GM12878 (cell line): ENCODE data around the gene GALNT9. TPM values are rescaled to one million over a fixed set of nuclear protein-coding genes. Genes with fewer than 3 reads are reported as not detected.

Experiments used
- ATAC-seq: fragments of 200-7000 bp; cut with Tn5 transposase; 3 replicates; pipeline ENCODE4 v1.9.1; 2020; ENCODE audit warnings: mild to moderate bottlenecking, moderate library complexity
- BruUV-seq: library from RNA; stranded (reverse); fragments of 400-500 nt; replicated peaks from 2 replicates; lab custom pipeline; 2021; lab: Mats Ljungman, UMichigan
- CTCF ChIA-PET: fragments of 300-600 bp; sonication (Branson Sonifier 250); formaldehyde crosslinking; extraction: SDS; loops from one replicate; lab custom pipeline; 2021; ENCODE audit warnings: inconsistent platforms; lab: Yijun Ruan, JAX
- POLR2A ChIA-PET: fragments of 350-600 bp; formaldehyde crosslinking; extraction: SDS; loops from one replicate; lab custom pipeline; 2021; ENCODE audit warnings: inconsistent platforms; lab: Charles Lee
- RAD21 ChIA-PET: fragments of 300-600 bp; sonication (Branson Sonifier 250); formaldehyde crosslinking; loops from one replicate; lab custom pipeline; 2023; ENCODE audit warnings: antibody characterized with exemption; ENCODE audit not compliant: unreplicated experiment; lab: Charles Lee
- SMC1A ChIA-PET: fragments of 300-600 bp; sonication (Branson Sonifier 250); formaldehyde crosslinking; loops from one replicate; lab custom pipeline; 2023; ENCODE audit not compliant: unreplicated experiment, uncharacterized antibody; lab: Charles Lee
- DNase-seq: peaks from one replicate; pipeline ENCODE4 v3.0.0-alpha.2; 2011; ENCODE audit warnings: low read depth, low spot score
- FAIRE-seq: peaks from 3 replicates; lab custom pipeline; 2011; peaks lifted over from hg19 to GRCh38; lab: Jason Lieb, UNC
- H2AFZ ChIP-seq: 2 replicates; pipeline ENCODE4 v1.6.0; 2011; ENCODE audit warnings: low read depth, low read length, control low read depth; ENCODE audit not compliant: control insufficient read depth
- H3K27ac ChIP-seq: 2 replicates; pipeline ENCODE4 v1.5.1; 2011; ENCODE audit warnings: control low read depth; ENCODE audit not compliant: control insufficient read depth, insufficient read depth
- H3K27me3 ChIP-seq, 2 experiments: replicated peaks in 1 of 2; 2 replicates each; pipeline versions ENCODE4 v1.6.0 to v1.6.1; 2011; ENCODE audit warnings: low read length in 1 of 2; ENCODE audit not compliant: control insufficient read depth in 2 of 2, insufficient read depth in 2 of 2
- H3K36me3 ChIP-seq, 2 experiments: 2 replicates each; pipeline ENCODE4 v1.5.1; 2011; ENCODE audit warnings: low read length in 1 of 2; ENCODE audit not compliant: control insufficient read depth in 2 of 2, insufficient read depth in 2 of 2
- H3K4me1 ChIP-seq: 2 replicates; pipeline ENCODE4 v1.6.1; 2011; ENCODE audit warnings: mild to moderate bottlenecking, low read length, moderate library complexity, mixed read lengths; ENCODE audit not compliant: control insufficient read depth, insufficient read depth
- H3K4me2 ChIP-seq: 2 replicates; pipeline ENCODE4 v1.6.0; 2011; ENCODE audit warnings: control low read depth; ENCODE audit not compliant: control insufficient read depth, insufficient read depth
- H3K4me3 ChIP-seq: fragments of 200-600 bp; sonication (generic); 2 replicates; pipeline ENCODE4 v1.5.1; 2016
- H3K79me2 ChIP-seq: 2 replicates; pipeline ENCODE4 v1.6.0; 2011; ENCODE audit warnings: low read length; ENCODE audit not compliant: control insufficient read depth, insufficient read depth
- H3K9ac ChIP-seq: 2 replicates; pipeline ENCODE4 v1.8.0; 2011; ENCODE audit warnings: low read length, control low read depth, mixed read lengths; ENCODE audit not compliant: control insufficient read depth, insufficient read depth
- H3K9me3 ChIP-seq: replicated peaks from 3 replicates; pipeline ENCODE4 v1.5.1; 2011; ENCODE audit warnings: mild to moderate bottlenecking, low read length; ENCODE audit not compliant: control insufficient read depth, insufficient read depth
- H4K20me1 ChIP-seq: 2 replicates; pipeline ENCODE4 v1.6.0; 2011; ENCODE audit not compliant: control insufficient read depth, insufficient read depth
- CREM ChIP-seq: IDR thresholded peaks from 2 replicates; pipeline ENCODE4 v1.6.1; 2014; ENCODE audit warnings: antibody characterized with exemption, low read depth
- ETV6 ChIP-seq, 2 experiments: fragments of 450-650 bp in 1 of 2; IDR thresholded peaks in 1 of 2; conservative IDR thresholded peaks in 1 of 2; 2 replicates each; pipeline ENCODE4 v1.6.1; 2014; ENCODE audit warnings: antibody characterized with exemption in 1 of 2, borderline replicate concordance in 1 of 2, low read depth in 1 of 2, mild to moderate bottlenecking in 1 of 2, moderate library complexity in 1 of 2
- KLF5 ChIP-seq: fragments of 450-650 bp; IDR thresholded peaks from 2 replicates; pipeline ENCODE4 v1.6.1; 2014; ENCODE audit warnings: mild to moderate bottlenecking; ENCODE audit not compliant: partially characterized antibody
- NBN ChIP-seq: fragments of 450-650 bp; IDR thresholded peaks from 2 replicates; pipeline ENCODE4 v1.6.1; 2016
- SP1 ChIP-seq: IDR thresholded peaks from one replicate; pipeline ENCODE4 v1.6.1; 2011; ENCODE audit warnings: low read depth, low read length
- TARDBP ChIP-seq: IDR thresholded peaks from 2 replicates; pipeline ENCODE4 v1.6.1; 2016; ENCODE audit warnings: borderline replicate concordance
- ZNF207 ChIP-seq: fragments of 450-650 bp; IDR thresholded peaks from 2 replicates; pipeline ENCODE4 v1.6.1; 2014; ENCODE audit warnings: antibody characterized with exemption, mild to moderate bottlenecking, borderline replicate concordance
- ZNF274 ChIP-seq: IDR thresholded peaks from one replicate; pipeline ENCODE4 v1.8.0; 2011; ENCODE audit not compliant: insufficient read length, insufficient read depth
- WGBS: methylation state at CpG from one replicate; pipeline ENCODE4 v1.1.6; 2016; ENCODE audit warnings: low lambda C conversion rate; ENCODE audit not compliant: insufficient replicate concordance, insufficient coverage; ENCODE audit errors: missing lambda C conversion rate; 5-methylcytosine and 5-hydroxymethylcytosine counted together
- in situ Hi-C: fragments of 300-500 bp; cut with MboI; formaldehyde crosslinking; loops from 9 replicates; pipeline ENCODE4 v1.14.3; 2018; ENCODE audit warnings: mixed read lengths
- intact Hi-C: fragments of 100-400 bp; cut with micrococcal nuclease; formaldehyde crosslinking; loops from one replicate; pipeline ENCODE4 v1.14.2; 2022; ENCODE audit not compliant: unreplicated experiment
- polyA plus RNA-seq, 11 experiments: library from polyadenylated mRNA; depleted of rRNA in 4 of 11; unstranded in 6 of 11; stranded (reverse) in 5 of 11; fragments of >200 nt; fragmentation: Nextera tagmentation in 4 of 11; fragmentation: Illumina TruSeq in 1 of 11; extraction: Ambion mirVana in 4 of 11; extraction: Trizol in 1 of 11; gene quantifications; 1 replicate in 1 of 11; 2 replicates in 10 of 11; pipeline versions ENCODE4 v1.2.1 to v1.2.3, GENCODE V29; 2011 to 2016; ENCODE audit warnings: inconsistent platforms in 2 of 11, missing spikeins in 2 of 11, low read depth in 1 of 11
- total RNA-seq, 4 experiments: library from RNA; depleted of rRNA in 3 of 4; stranded (reverse); fragments of >200 nt in 3 of 4; fragmentation: Illumina TruSeq in 1 of 4; extraction: Trizol in 1 of 4; gene quantifications; 2 replicates each; pipeline versions ENCODE4 v1.2.1 to v1.2.3, GENCODE V29; 2013 to 2021
- TF ChIP-seq, protein P1 (sequence below): fragments of 450-650 bp; IDR thresholded peaks from 2 replicates; pipeline ENCODE4 v1.6.1; 2014; ENCODE audit warnings: mild to moderate bottlenecking

The GALNT9 gene
- total and polyA plus RNA-seq, 10 of the 15 experiments (the other 5 are each of a cell fraction or from before 2014, with no cell fraction given) = 0.04 TPM; not detected in 9

DNA sequence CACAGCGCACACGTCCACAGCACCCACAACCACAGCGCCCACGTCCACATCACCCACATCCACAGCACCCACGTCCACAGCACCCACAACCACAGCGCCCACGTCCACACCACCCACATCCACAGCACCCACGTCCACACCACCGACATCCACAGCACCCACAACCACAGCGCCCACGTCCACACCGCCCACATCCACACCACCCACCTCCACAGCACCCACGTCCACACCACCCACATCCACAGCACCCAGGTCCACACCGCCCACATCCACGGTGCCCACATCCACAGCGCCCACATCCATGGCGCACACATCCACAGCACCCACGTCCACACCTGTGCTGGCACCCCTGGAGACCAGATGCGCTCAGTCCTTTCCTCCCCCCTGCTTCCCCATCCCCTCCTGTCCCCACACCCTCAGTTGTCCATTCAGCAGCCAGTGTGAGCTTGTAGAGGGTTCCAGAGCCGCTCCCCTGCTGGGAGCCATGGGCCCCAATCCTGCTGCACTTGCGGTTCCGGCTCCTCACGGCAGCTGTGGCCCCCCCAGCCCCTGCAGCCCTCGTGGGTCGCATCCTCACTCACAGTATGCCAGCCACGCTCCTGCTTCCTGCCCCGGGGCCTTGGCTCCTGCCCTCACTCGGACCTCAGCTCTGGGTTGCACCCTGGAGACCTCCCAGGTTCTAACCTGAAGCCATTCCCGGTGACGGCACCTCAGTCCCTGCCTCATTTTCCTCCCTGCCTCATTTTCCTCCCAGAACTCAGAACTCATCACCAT lies 37.8 kb downstream of the GALNT9 start (continued):
- TF ChIP-seq, protein P1, sequence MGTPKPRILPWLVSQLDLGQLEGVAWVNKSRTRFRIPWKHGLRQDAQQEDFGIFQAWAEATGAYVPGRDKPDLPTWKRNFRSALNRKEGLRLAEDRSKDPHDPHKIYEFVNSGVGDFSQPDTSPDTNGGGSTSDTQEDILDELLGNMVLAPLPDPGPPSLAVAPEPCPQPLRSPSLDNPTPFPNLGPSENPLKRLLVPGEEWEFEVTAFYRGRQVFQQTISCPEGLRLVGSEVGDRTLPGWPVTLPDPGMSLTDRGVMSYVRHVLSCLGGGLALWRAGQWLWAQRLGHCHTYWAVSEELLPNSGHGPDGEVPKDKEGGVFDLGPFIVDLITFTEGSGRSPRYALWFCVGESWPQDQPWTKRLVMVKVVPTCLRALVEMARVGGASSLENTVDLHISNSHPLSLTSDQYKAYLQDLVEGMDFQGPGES = no peak
- TF ChIP-seq KLF5 = no peak

DNA sequence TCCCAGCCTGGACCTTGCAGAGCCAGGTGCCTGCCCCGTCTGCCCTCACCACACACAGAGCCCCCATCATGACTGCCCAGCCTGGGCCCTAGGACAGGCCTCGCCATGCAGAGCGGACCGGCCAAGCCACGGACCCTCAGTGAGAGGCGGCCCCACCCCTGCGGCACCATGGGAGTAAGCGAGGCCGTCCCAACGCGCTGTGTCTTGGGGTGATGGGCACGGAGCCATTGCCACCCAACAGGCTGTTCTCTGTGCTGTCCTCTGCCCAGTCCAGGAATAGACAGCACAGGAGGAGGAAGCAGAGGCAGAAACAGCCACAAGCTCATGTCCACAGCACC lies 39.2 kb downstream of the GALNT9 start:
- Histone ChIP-seq H3K27me3 (no peaks in the 10 kb centered on the region), H3K27ac (no peak overlapping the region), H3K9ac (no peak overlapping the region), H3K9me3 (peaks cover 2% of the 10 kb centered on the region; the same call in 2 of the 3 replicates), H3K4me2 (no peak overlapping the region), H3K36me3 (no peaks in the 10 kb centered on the region), H3K79me2 (no peaks in the 10 kb centered on the region), H4K20me1 (no peaks in the 10 kb centered on the region), H2AFZ (no peak overlapping the region), H3K4me3 (no peak overlapping the region), H3K4me1 (no peaks in the 10 kb centered on the region)
- FAIRE-seq (no peak), ATAC-seq (no peak), DNase-seq (no peak)
- in situ Hi-C loops = no loop called here
- TF ChIP-seq NBN = no peak
- no peak for TF ChIP-seq ZNF274
- TF ChIP-seq TARDBP = no peak
- TF ChIP-seq SP1 = no peak
- TF ChIP-seq CREM = no peak
- no peak for TF ChIP-seq ETV6 (conservative IDR thresholded peaks at IDR 0.05 in 1 of 2, IDR thresholded peaks at IDR 0.05 in 1 of 2; ENCODE audit: borderline replicate concordance in 1 of 2, low read depth in 1 of 2)
- TF ChIP-seq ZNF207 = no peak
- ChIA-PET CTCF (no interaction called here), RAD21 (no interaction called here), SMC1A (no interaction called here), POLR2A (no interaction called here)
- no TSS peak for BruUV-seq
- 92% methylated on average over 12 of the region's 12 CpGs for WGBS
- intact Hi-C loops = no loop called here
